ENCODE data around the gene ANKRD55.
"Not testable (repeated sequence)": the region's sequence is repeated elsewhere in the genome, so short reads cannot be mapped to it uniquely, and the experiment has no call there.

GRCh38 chr5:56257763-56258529, 24.8 kb upstream of the ANKRD55 start:
- TF ChIP-seq BHLHE40 (IDR thresholded peaks at IDR 0.05; ENCODE audit: borderline replicate concordance); ZNF384 (IDR thresholded peaks at IDR 0.05); FOXK2 (IDR thresholded peaks at IDR 0.05); L3MBTL2 (conservative IDR thresholded peaks at IDR 0.05); SUZ12 (IDR thresholded peaks at IDR 0.05); NFRKB (IDR thresholded peaks at IDR 0.05): not testable (repeated sequence)

Measured in HEK293T (cell line).